HepG2 (cell line): ENCODE measurements around the gene GASK1A. TPM values are rescaled to one million over a fixed set of nuclear protein-coding genes. Genes with fewer than 3 reads are reported as not detected.

Experiments
- ATAC-seq: fragments of 200-7000 bp; cut with Tn5 transposase; 3 replicates; pipeline ENCODE4 v1.9.1; 2020; ENCODE audit warnings: mild to moderate bottlenecking, moderate library complexity
- BruUV-seq: library from RNA; stranded (reverse); fragments of 400-500 nt; replicated peaks from 2 replicates; lab custom pipeline; 2021; lab: Mats Ljungman, UMichigan
- CTCF ChIA-PET: fragments of 300-600 bp; formaldehyde crosslinking; extraction: SDS; loops from one replicate; lab custom pipeline; 2021; ENCODE audit warnings: low total read pairs, inconsistent platforms, low intra/inter-chr PET ratio; lab: Yijun Ruan, JAX
- POLR2A ChIA-PET: fragments of 350-600 bp; sonication (Branson Sonifier 250); formaldehyde crosslinking; loops from one replicate; lab custom pipeline; 2020; ENCODE audit warnings: antibody characterized with exemption, inconsistent platforms; lab: Yijun Ruan, JAX
- DNase-seq: peaks from one replicate; pipeline ENCODE4 v3.0.0-alpha.2; 2015; ENCODE audit warnings: low spot score
- FAIRE-seq: peaks from 3 replicates; lab custom pipeline; 2011; peaks lifted over from hg19 to GRCh38; lab: Jason Lieb, UNC
- H2AFZ ChIP-seq: one replicate; pipeline ENCODE4 v1.6.1; 2011; ENCODE audit warnings: low read length, inconsistent platforms
- H3K27ac ChIP-seq: fragments of 300-600 bp; 3 replicates; pipeline ENCODE4 v1.8.0; 2011; ENCODE audit warnings: mixed run types, mild to moderate bottlenecking, mixed read lengths, low read length, inconsistent platforms; ENCODE audit not compliant: insufficient read depth; ENCODE audit errors: extremely low read length
- H3K27me3 ChIP-seq, 2 experiments: fragments of 200-600 bp in 1 of 2; 2 replicates in 1 of 2; 3 replicates in 1 of 2; pipeline versions ENCODE4 v1.6.0 to v1.8.0; 2011; ENCODE audit warnings: low read length in 2 of 2, mild to moderate bottlenecking in 2 of 2, moderate library complexity in 2 of 2, inconsistent platforms in 1 of 2; ENCODE audit not compliant: insufficient read depth in 2 of 2, control insufficient read depth in 1 of 2
- H3K36me3 ChIP-seq, 2 experiments: fragments of 200-600 bp in 1 of 2; replicated peaks in 1 of 2; 2 replicates in 1 of 2; 3 replicates in 1 of 2; pipeline versions ENCODE4 v1.5.1 to v1.8.0; 2011; ENCODE audit warnings: low read length in 2 of 2, inconsistent platforms in 1 of 2; ENCODE audit not compliant: insufficient read depth in 2 of 2, control insufficient read depth in 1 of 2
- H3K4me1 ChIP-seq: 2 replicates; pipeline ENCODE4 v1.5.1; 2012; ENCODE audit warnings: low read length, inconsistent platforms; ENCODE audit not compliant: insufficient read depth
- H3K4me2 ChIP-seq: 2 replicates; pipeline ENCODE4 v1.6.0; 2011; ENCODE audit warnings: low read depth, low read length, inconsistent platforms
- H3K4me3 ChIP-seq, 3 experiments: fragments of 200-600 bp in 1 of 3; sonication (generic), shearing (Covaris generic) in 1 of 3; replicated peaks in 1 of 3; 2 replicates each; pipeline ENCODE4 v1.5.1; 2011 to 2016; ENCODE audit warnings: low read length in 3 of 3, inconsistent platforms in 2 of 3, low read depth in 2 of 3, mild to moderate bottlenecking in 2 of 3, control low read depth in 1 of 3, mixed read lengths in 1 of 3; ENCODE audit not compliant: insufficient read depth in 1 of 3
- H3K79me2 ChIP-seq: one replicate; pipeline ENCODE4 v1.6.1; 2011; ENCODE audit warnings: low read length, inconsistent platforms; ENCODE audit not compliant: insufficient read depth
- H3K9ac ChIP-seq: 2 replicates; pipeline ENCODE4 v1.6.0; 2011; ENCODE audit warnings: mild to moderate bottlenecking, low read depth, low read length, inconsistent platforms; ENCODE audit not compliant: insufficient read depth
- H3K9me3 ChIP-seq: 2 replicates; pipeline ENCODE4 v1.5.1; 2012; ENCODE audit warnings: mild to moderate bottlenecking, low read length
- H4K20me1 ChIP-seq: 2 replicates; pipeline ENCODE4 v1.6.0; 2011; ENCODE audit warnings: inconsistent platforms, mild to moderate bottlenecking, low read length, moderate library complexity; ENCODE audit not compliant: insufficient read depth
- BORCS8-MEF2B ChIP-seq: sonication (generic); formaldehyde crosslinking; IDR thresholded peaks from 2 replicates; pipeline ENCODE4 v1.8.0; 2022; ENCODE audit warnings: mild to moderate bottlenecking, missing genetic modification reagents
- LRRFIP1 ChIP-seq: sonication (generic); formaldehyde crosslinking; conservative IDR thresholded peaks from 2 replicates; pipeline ENCODE4 v1.4.0; 2020; ENCODE audit warnings: missing genetic modification reagents
- NFE2L1 ChIP-seq: sonication (generic); formaldehyde crosslinking; IDR thresholded peaks from 2 replicates; pipeline ENCODE4 v1.4.0; 2020; ENCODE audit warnings: missing genetic modification reagents, mild to moderate bottlenecking, borderline replicate concordance
- NKX3-1 ChIP-seq: sonication (generic); formaldehyde crosslinking; IDR thresholded peaks from 2 replicates; pipeline ENCODE4 v1.5.0; 2020; ENCODE audit warnings: missing genetic modification reagents
- POLR2AphosphoS2 ChIP-seq: IDR thresholded peaks from 2 replicates; pipeline ENCODE4 v1.6.1; 2011; ENCODE audit warnings: low read depth, low read length, improper control_type of control experiment
- RELA ChIP-seq: sonication (generic); formaldehyde crosslinking; IDR thresholded peaks from 2 replicates; pipeline ENCODE4 v1.4.0; 2020; ENCODE audit warnings: missing genetic modification reagents
- RORA ChIP-seq: sonication (generic); formaldehyde crosslinking; IDR thresholded peaks from 2 replicates; pipeline ENCODE4 v1.5.0; 2020; ENCODE audit warnings: mild to moderate bottlenecking, missing genetic modification reagents, moderate library complexity
- SUZ12 ChIP-seq: fragments of 150-350 bp; IDR thresholded peaks from 2 replicates; pipeline ENCODE4 v1.6.1; 2014; ENCODE audit warnings: low read depth, low read length
- ZNF296 ChIP-seq: sonication (generic); formaldehyde crosslinking; conservative IDR thresholded peaks from 2 replicates; pipeline ENCODE4 v1.5.0; 2020; ENCODE audit warnings: mild to moderate bottlenecking, missing genetic modification reagents
- ZNF724P ChIP-seq: sonication (generic); formaldehyde crosslinking; IDR thresholded peaks from 2 replicates; pipeline ENCODE4 v1.8.0; 2022; ENCODE audit warnings: missing genetic modification reagents, borderline replicate concordance
- WGBS: methylation state at CpG from one replicate; pipeline ENCODE4 v1.1.6; 2017; ENCODE audit warnings: low lambda C conversion rate; 5-methylcytosine and 5-hydroxymethylcytosine counted together
- in situ Hi-C: cut with HindIII; loops from 2 replicates; pipeline ENCODE4 v1.10.0; 2017; ENCODE audit warnings: low pct_unique_long_range_greater_than_20kb; ENCODE audit not compliant: extremely low pct_ligation_motif_present
- intact Hi-C: fragments of 100-400 bp; cut with micrococcal nuclease; formaldehyde crosslinking; loops from one replicate; pipeline ENCODE4 v1.10.0; 2022; ENCODE audit not compliant: unreplicated experiment
- polyA plus RNA-seq, 8 experiments: library from polyadenylated mRNA; depleted of rRNA in 3 of 8; stranded (reverse) in 7 of 8; unstranded in 1 of 8; fragments of >200 nt; fragmentation: Illumina TruSeq in 4 of 8; extraction: Trizol in 4 of 8; gene quantifications; 2 replicates each; pipeline versions ENCODE4 v1.2.1 to v1.2.3, GENCODE V29; 2011 to 2016; ENCODE audit warnings: low read depth in 4 of 8, missing spikeins in 1 of 8, mixed read lengths in 1 of 8; ENCODE audit not compliant: insufficient read depth in 1 of 8
- total RNA-seq, 5 experiments: library from RNA; depleted of rRNA; stranded (reverse); fragments of >200 nt; fragmentation: Illumina TruSeq; extraction: Trizol; gene quantifications; 2 replicates each; pipeline ENCODE4 v1.2.3, GENCODE V29; 2016; ENCODE audit warnings: low read depth in 1 of 5
- TF ChIP-seq, protein P1 (sequence below): sonication (generic); formaldehyde crosslinking; IDR thresholded peaks from 2 replicates; pipeline ENCODE4 v1.4.0; 2020; ENCODE audit warnings: missing genetic modification reagents
- TF ChIP-seq, protein P2 (sequence below): IDR thresholded peaks from 2 replicates; pipeline ENCODE4 v1.6.1; 2016; ENCODE audit warnings: missing genetic modification reagents, missing compliant biosample characterization
- TF ChIP-seq, protein P3 (sequence below): sonication (generic); formaldehyde crosslinking; IDR thresholded peaks from 2 replicates; pipeline ENCODE4 v1.9.0; 2021; ENCODE audit warnings: missing genetic modification reagents, mild to moderate bottlenecking, borderline replicate concordance

GASK1A gene
- total and polyA plus RNA-seq, 2 of the 13 experiments (the other 11 are each of a cell fraction or from before 2014, with no cell fraction given) = not detected

DNA sequence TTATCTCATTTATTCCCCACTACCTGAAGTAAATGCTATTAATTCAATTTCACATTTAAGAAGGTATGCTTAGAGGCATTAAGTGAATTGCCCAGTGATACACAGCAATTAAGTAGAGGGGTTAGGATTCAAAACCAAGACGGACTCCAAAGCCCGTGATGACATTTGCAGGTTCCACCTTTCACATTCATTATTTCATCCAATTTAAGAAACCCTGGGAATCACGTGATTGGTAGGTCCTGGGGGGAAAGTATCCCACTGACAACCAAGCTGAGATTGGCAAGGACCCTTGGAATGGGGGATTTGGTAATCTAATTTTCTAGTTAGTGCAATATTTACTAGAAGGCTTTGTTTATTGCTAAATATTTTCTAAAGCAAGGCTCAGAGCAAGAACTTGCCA lies 124.9 kb downstream of the GASK1A start:
- Histone ChIP-seq H3K4me1 (peaks cover 22% of the 10 kb centered on the region), H3K9ac (no peak overlapping the region), H3K27me3 (no peaks in the 10 kb centered on the region), H3K79me2 (no peaks in the 10 kb centered on the region), H3K27ac (no peak overlapping the region), H3K4me2 (peak overlapping the region; percentile 92; the same call in 1 of the 2 replicates), H3K36me3 (no peaks in the 10 kb centered on the region), H3K4me3 (no peak overlapping the region), H2AFZ (no peak overlapping the region), H3K9me3 (no peaks in the 10 kb centered on the region), H4K20me1 (no peaks in the 10 kb centered on the region)
- in situ Hi-C loops = no loop called here
- POLR2A ChIA-PET = no interaction called here
- WGBS = 67% methylated on average over 3 of the region's 3 CpGs
- DNase-seq (no peak), ATAC-seq (no peak), FAIRE-seq (no peak)
- BruUV-seq = no TSS peak
- CTCF ChIA-PET = no interaction called here
- intact Hi-C loops = no loop called here
- TF ChIP-seq, protein P1, sequence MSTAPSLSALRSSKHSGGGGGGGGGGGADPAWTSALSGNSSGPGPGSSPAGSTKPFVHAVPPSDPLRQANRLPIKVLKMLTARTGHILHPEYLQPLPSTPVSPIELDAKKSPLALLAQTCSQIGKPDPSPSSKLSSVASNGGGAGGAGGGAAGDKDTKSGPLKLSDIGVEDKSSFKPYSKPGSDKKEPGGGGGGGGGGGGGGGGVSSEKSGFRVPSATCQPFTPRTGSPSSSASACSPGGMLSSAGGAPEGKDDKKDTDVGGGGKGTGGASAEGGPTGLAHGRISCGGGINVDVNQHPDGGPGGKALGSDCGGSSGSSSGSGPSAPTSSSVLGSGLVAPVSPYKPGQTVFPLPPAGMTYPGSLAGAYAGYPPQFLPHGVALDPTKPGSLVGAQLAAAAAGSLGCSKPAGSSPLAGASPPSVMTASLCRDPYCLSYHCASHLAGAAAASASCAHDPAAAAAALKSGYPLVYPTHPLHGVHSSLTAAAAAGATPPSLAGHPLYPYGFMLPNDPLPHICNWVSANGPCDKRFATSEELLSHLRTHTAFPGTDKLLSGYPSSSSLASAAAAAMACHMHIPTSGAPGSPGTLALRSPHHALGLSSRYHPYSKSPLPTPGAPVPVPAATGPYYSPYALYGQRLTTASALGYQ = no peak
- no peak for TF ChIP-seq RORA
- TF ChIP-seq NKX3-1 (CRISPR knock-in tag) = no peak
- TF ChIP-seq ZNF724P (CRISPR knock-in tag) = no peak
- TF ChIP-seq, protein P2, sequence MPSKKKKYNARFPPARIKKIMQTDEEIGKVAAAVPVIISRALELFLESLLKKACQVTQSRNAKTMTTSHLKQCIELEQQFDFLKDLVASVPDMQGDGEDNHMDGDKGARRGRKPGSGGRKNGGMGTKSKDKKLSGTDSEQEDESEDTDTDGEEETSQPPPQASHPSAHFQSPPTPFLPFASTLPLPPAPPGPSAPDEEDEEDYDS (CRISPR knock-in tag) = no peak
- no peak for TF ChIP-seq RELA
- no peak for TF ChIP-seq LRRFIP1
- no peak for TF ChIP-seq POLR2AphosphoS2
- no peak for TF ChIP-seq NFE2L1 (CRISPR knock-in tag)
- TF ChIP-seq, protein P3, sequence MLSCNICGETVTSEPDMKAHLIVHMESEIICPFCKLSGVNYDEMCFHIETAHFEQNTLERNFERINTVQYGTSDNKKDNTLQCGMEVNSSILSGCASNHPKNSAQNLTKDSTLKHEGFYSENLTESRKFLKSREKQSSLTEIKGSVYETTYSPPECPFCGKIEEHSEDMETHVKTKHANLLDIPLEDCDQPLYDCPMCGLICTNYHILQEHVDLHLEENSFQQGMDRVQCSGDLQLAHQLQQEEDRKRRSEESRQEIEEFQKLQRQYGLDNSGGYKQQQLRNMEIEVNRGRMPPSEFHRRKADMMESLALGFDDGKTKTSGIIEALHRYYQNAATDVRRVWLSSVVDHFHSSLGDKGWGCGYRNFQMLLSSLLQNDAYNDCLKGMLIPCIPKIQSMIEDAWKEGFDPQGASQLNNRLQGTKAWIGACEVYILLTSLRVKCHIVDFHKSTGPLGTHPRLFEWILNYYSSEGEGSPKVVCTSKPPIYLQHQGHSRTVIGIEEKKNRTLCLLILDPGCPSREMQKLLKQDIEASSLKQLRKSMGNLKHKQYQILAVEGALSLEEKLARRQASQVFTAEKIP (CRISPR knock-in tag) = no peak
- no peak for TF ChIP-seq BORCS8-MEF2B (CRISPR knock-in tag)
- TF ChIP-seq ZNF296 = no peak
- TF ChIP-seq SUZ12 = no peak
